ENCODE measurements around the gene PA2G4.

DNA sequence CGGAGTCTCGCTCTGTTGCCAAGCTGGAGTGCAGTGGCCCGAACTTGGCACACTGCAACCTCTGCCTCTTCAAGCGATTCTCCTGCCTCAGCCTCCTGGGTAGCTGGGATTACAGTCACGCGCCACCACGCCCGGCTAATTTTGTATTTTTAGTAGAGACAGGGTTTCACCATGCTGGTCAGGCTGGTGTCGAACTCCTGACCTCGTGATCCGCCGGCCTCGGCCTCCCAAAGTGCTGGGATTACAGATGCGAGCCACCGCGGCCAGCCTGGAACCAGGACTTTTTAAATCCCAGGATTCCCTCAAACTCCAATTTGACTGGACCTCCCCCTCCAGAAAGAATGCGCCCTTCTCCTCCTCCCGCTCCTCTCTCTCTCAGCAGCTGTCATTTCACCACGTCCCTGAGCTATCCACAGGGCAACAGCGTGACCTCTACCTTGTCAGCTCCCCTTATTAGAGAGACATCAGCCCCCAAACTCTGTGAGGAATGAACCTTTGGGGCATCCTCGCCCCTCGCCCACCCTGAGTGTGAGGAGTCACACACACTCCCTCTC, 25.7 kb downstream of the PA2G4 start:
- TF ChIP-seq, protein P1, sequence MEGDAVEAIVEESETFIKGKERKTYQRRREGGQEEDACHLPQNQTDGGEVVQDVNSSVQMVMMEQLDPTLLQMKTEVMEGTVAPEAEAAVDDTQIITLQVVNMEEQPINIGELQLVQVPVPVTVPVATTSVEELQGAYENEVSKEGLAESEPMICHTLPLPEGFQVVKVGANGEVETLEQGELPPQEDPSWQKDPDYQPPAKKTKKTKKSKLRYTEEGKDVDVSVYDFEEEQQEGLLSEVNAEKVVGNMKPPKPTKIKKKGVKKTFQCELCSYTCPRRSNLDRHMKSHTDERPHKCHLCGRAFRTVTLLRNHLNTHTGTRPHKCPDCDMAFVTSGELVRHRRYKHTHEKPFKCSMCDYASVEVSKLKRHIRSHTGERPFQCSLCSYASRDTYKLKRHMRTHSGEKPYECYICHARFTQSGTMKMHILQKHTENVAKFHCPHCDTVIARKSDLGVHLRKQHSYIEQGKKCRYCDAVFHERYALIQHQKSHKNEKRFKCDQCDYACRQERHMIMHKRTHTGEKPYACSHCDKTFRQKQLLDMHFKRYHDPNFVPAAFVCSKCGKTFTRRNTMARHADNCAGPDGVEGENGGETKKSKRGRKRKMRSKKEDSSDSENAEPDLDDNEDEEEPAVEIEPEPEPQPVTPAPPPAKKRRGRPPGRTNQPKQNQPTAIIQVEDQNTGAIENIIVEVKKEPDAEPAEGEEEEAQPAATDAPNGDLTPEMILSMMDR (IDR thresholded peaks at IDR 0.05; ENCODE audit: poor library complexity), result no peak
- no peak for TF ChIP-seq EZH2 (IDR thresholded peaks at IDR 0.05; ENCODE audit: borderline replicate concordance)
